Heart left ventricle (tissue), 13 donors: Measurements from ENCODE around the gene SPINK13.

Source experiments
- CTCF ChIP-seq, 12 donors: fragments of 200-600 bp; sonication (generic) in 4 of 12; IDR thresholded peaks; one replicate each; pipeline versions ENCODE4 v1.5.0 to v1.8.0; 2018 to 2022; ENCODE audit warnings: antibody characterized with exemption in 12 of 12, mild to moderate bottlenecking in 5 of 12
- POLR2A ChIP-seq, 2 donors: fragments of 450-650 bp; IDR thresholded peaks; one replicate each; pipeline ENCODE4 v1.6.1; 2017; ENCODE audit warnings: antibody characterized with exemption in 2 of 2, mild to moderate bottlenecking in 2 of 2, moderate library complexity in 2 of 2
- donor health status: ischemic (EF 13 %, LVEDD 7.1; RV severe dilation, severe dysfunction).
- donor health status: DM: no; HTN: yes; CAD: no.
- donor health status: DM: no; HTN: no; CAD: no.
- donor health status: ischemic (EF 25% LVEDD 6.9; RV normal size, moderate dysfunction).
- donor health status: ischemic (EF 25% LVEDD 5.7; RV mildly dilated, moderate dysfunction).
- donor health status: ischemic (EF 35%, LVEDD 5.7; RV mildly dilated, moderate dysfunction).
- donor health status: nonischemic (EF 11% LVEDD 7.7; RV severe dilation, severe dysfunction).
- donor health status: DM: yes; HTN: yes; CAD: no.
- donor health status: PGD.
- donor health status: ischemic (EF 29% LVEDD 5.4; RV normal size, mild dysfunction).
- donor health status: nonischemic (EF 23%, LVEDD 6.1; RV moderate dilation, normal function).

- TF ChIP-seq CTCF (IDR thresholded peaks at IDR 0.05) (no peak), POLR2A (IDR thresholded peaks at IDR 0.05) (no peak)
These were observed 38.4 kb upstream of the SPINK13 start for GRCh38 chr5:148230240-148230639.
